H1 (cell line): ENCODE results near the gene MAST1. TPM values are rescaled to one million over a fixed set of nuclear protein-coding genes. Genes with fewer than 3 reads are reported as not detected.

ENCODE experiments used
- ASH2L ChIP-seq: fragments of 200-600, 300-600 bp; sonication (generic); IDR thresholded peaks from one replicate; pipeline ENCODE4 v1.7.1; 2017; ENCODE audit warnings: low read length
- BRCA1 ChIP-seq: IDR thresholded peaks from 2 replicates; pipeline ENCODE4 v1.6.1; 2012; ENCODE audit warnings: low read depth, low read length, improper control_type of control experiment
- HDAC2 ChIP-seq, 2 experiments: fragments of 300-600 bp in 1 of 2; sonication (generic) in 1 of 2; IDR thresholded peaks; 2 replicates each; pipeline ENCODE4 v1.6.1; 2011 to 2012; ENCODE audit warnings: low read depth in 2 of 2, low read length in 2 of 2, mild to moderate bottlenecking in 2 of 2, moderate library complexity in 2 of 2, borderline replicate concordance in 1 of 2, inconsistent platforms in 1 of 2
- HDAC6 ChIP-seq: IDR thresholded peaks from one replicate; pipeline ENCODE4 v1.7.1; 2012; ENCODE audit warnings: low read depth, mild to moderate bottlenecking, inconsistent platforms, low read length, moderate library complexity
- KDM4A ChIP-seq: IDR thresholded peaks from one replicate; pipeline ENCODE4 v1.7.1; 2012; ENCODE audit warnings: low read depth, mild to moderate bottlenecking, moderate library complexity, low read length, inconsistent platforms; ENCODE audit not compliant: severe bottlenecking
- KDM5A ChIP-seq: fragments of 200-600 bp; IDR thresholded peaks from 2 replicates; pipeline ENCODE4 v1.7.1; 2012; ENCODE audit warnings: mild to moderate bottlenecking, low read length, inconsistent platforms, mixed read lengths
- MAFK ChIP-seq: IDR thresholded peaks from 2 replicates; pipeline ENCODE4 v1.6.1; 2012; ENCODE audit warnings: low read depth, mild to moderate bottlenecking, improper control_type of control experiment, low read length
- PHF8 ChIP-seq: fragments of 200-600 bp; sonication (generic); conservative IDR thresholded peaks from 2 replicates; pipeline ENCODE4 v1.7.1; 2012; ENCODE audit warnings: low read depth, mild to moderate bottlenecking, inconsistent platforms, low read length, moderate library complexity
- RBBP5 ChIP-seq: IDR thresholded peaks from 2 replicates; pipeline ENCODE4 v1.7.1; 2012; ENCODE audit warnings: low read depth, mild to moderate bottlenecking, inconsistent platforms, low read length, moderate library complexity, borderline replicate concordance
- SIN3A ChIP-seq, 2 experiments: IDR thresholded peaks in 1 of 2; conservative IDR thresholded peaks in 1 of 2; 2 replicates each; pipeline ENCODE4 v1.6.1; 2011 to 2012; ENCODE audit warnings: low read length in 2 of 2, improper control_type of control experiment in 1 of 2, low read depth in 1 of 2, mild to moderate bottlenecking in 1 of 2
- SIX5 ChIP-seq: IDR thresholded peaks from 2 replicates; pipeline ENCODE4 v1.6.1; 2011; ENCODE audit warnings: mild to moderate bottlenecking, low read depth, low read length
- SRF ChIP-seq: IDR thresholded peaks from 2 replicates; pipeline ENCODE4 v1.6.1; 2011; ENCODE audit warnings: mild to moderate bottlenecking, low read depth, low read length, moderate library complexity
- YY1 ChIP-seq: IDR thresholded peaks from 2 replicates; pipeline ENCODE4 v1.6.1; 2011; ENCODE audit warnings: low read depth, mild to moderate bottlenecking, low read length
- polyA plus RNA-seq, 7 experiments: library from polyadenylated mRNA; depleted of rRNA in 3 of 7; stranded (reverse) in 5 of 7; unstranded in 2 of 7; fragments of >200 nt in 5 of 7; fragments of 200-250 nt in 2 of 7; gene quantifications; 1 replicate in 5 of 7; 2 replicates in 1 of 7; 4 replicates in 1 of 7; pipeline versions ENCODE4 v1.2.1 to v1.2.3, GENCODE V29; 2011 to 2013; ENCODE audit warnings: missing spikeins in 2 of 7, mixed read lengths in 2 of 7
- total RNA-seq: library from RNA; stranded (reverse); fragmentation: NEBNext Ultra II Directional; extraction: Animal tissue kit (Norgen Biotek cat#: 25700); gene quantifications from 2 replicates; pipeline ENCODE4 v1.2.1, GENCODE V29; 2021
- TF ChIP-seq, protein P1 (sequence below): IDR thresholded peaks from 2 replicates; pipeline ENCODE4 v1.6.1; 2012; ENCODE audit warnings: inconsistent platforms

MAST1 gene
- total and polyA plus RNA-seq, 2 of the 8 experiments (the other 6 are each of a cell fraction or from before 2014, with no cell fraction given), result 15.6 to 28.3 TPM

- TF ChIP-seq, protein P1, sequence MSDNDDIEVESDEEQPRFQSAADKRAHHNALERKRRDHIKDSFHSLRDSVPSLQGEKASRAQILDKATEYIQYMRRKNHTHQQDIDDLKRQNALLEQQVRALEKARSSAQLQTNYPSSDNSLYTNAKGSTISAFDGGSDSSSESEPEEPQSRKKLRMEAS, result peak; percentile 86
- TF ChIP-seq MAFK (no peak), KDM4A (peak; percentile 98), PHF8 (peak; percentile 90), ASH2L (peak; percentile 88), KDM5A (peak; percentile 62; the same call in 1 of the 2 replicates), SIX5 (peak; percentile 84), SIN3A (conservative IDR thresholded peaks at IDR 0.05 in 1 of 2, IDR thresholded peaks at IDR 0.05 in 1 of 2; ENCODE audit: low read depth in 1 of 2, low read length in 2 of 2) (peak in 1 of 2 experiments; percentile 82; a peak in 1 of 4 replicates), RBBP5 (no peak), SRF (0 out of 2 replicates have a peak, but pooled peaks have one; percentile 12), HDAC6 (no peak), YY1 (peak; percentile 90), HDAC2 (IDR thresholded peaks at IDR 0.05; ENCODE audit: borderline replicate concordance in 1 of 2, low read depth in 2 of 2, low read length in 2 of 2) (peak; percentile 4 to 94; a peak in 2 of 4 replicates), BRCA1 (no peak)
Measured at GRCh38 chr19:12806242-12807081, 31.9 kb upstream of the MAST1 start, which contains the start of gene RNASEH2A (continued).
